Tibial artery (tissue), 4 donors: ENCODE data around the gene MOK.

Experiments used
- DNase-seq, 2 donors: peaks; one replicate each; pipeline ENCODE4 v3.0.0-alpha.2; 2019
- H3K27ac ChIP-seq, 2 donors: fragments of 200-600 bp; sonication (generic) in 1 of 2; 1 replicate in 1 of 2; 2 replicates in 1 of 2; pipeline ENCODE4 v1.5.1; 2018 to 2019; ENCODE audit warnings: mild to moderate bottlenecking in 1 of 2
- H3K27me3 ChIP-seq, 2 donors: fragments of 200-600 bp; sonication (generic) in 1 of 2; one replicate each; pipeline versions ENCODE4 v1.5.1 to v1.6.0; 2016 to 2019
- H3K36me3 ChIP-seq, 3 donors: fragments of 200-600 bp; sonication (generic) in 2 of 3; one replicate each; pipeline ENCODE4 v1.5.1; 2016 to 2019; ENCODE audit warnings: mild to moderate bottlenecking in 2 of 3
- H3K4me1 ChIP-seq, 4 donors: fragments of 200-600 bp; sonication (generic) in 2 of 4; 1 replicate in 3 of 4; 2 replicates in 1 of 4; pipeline ENCODE4 v1.5.1; 2016 to 2019
- H3K4me3 ChIP-seq, 2 donors: fragments of 200-600 bp; sonication (generic) in 1 of 2; 1 replicate in 1 of 2; 2 replicates in 1 of 2; pipeline ENCODE4 v1.5.1; 2018 to 2019; ENCODE audit warnings: mild to moderate bottlenecking in 2 of 2
- H3K9me3 ChIP-seq, 3 donors: fragments of 200-600 bp; sonication (generic) in 1 of 3; one replicate each; pipeline ENCODE4 v1.5.1; 2016 to 2019
- intact Hi-C: fragments of 100-400 bp; cut with DNase I; formaldehyde crosslinking; loops from one replicate; pipeline ENCODE4 v1.15.0; 2023; ENCODE audit warnings: low total_unique reads
- TF ChIP-seq, protein P1 (sequence below), 2 experiments: fragments of 200-600 bp in 1 of 2; fragments of 450-650 bp in 1 of 2; IDR thresholded peaks; one replicate each; pipeline ENCODE4 v1.5.1; 2017 to 2019; ENCODE audit warnings: antibody characterized with exemption in 2 of 2, mild to moderate bottlenecking in 1 of 2, moderate library complexity in 1 of 2

The MOK gene

DNA sequence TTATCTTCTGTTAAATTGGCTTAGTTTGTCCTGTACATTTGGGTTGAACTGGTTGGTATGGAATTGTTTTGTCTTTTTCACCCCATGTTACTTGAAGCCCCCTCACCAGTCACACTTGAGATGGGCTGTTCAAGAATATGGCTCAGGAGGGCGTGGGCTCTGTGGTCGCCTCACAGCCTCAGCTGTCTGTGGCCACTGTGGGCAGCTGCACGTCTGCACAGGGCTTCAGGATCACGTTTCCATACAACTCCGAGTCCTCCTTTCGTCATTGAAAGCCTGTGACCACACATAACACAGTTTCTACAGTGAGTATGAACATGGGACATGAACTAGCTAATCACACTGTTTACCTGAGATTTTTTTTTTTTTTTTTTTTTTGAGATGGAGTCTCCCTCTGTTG lies 81.3 kb downstream of the MOK start:
- no peaks in the 10 kb centered on the region for H3K27me3 ChIP-seq
- no peak overlapping the region for H3K27ac ChIP-seq
- TF ChIP-seq, protein P1, sequence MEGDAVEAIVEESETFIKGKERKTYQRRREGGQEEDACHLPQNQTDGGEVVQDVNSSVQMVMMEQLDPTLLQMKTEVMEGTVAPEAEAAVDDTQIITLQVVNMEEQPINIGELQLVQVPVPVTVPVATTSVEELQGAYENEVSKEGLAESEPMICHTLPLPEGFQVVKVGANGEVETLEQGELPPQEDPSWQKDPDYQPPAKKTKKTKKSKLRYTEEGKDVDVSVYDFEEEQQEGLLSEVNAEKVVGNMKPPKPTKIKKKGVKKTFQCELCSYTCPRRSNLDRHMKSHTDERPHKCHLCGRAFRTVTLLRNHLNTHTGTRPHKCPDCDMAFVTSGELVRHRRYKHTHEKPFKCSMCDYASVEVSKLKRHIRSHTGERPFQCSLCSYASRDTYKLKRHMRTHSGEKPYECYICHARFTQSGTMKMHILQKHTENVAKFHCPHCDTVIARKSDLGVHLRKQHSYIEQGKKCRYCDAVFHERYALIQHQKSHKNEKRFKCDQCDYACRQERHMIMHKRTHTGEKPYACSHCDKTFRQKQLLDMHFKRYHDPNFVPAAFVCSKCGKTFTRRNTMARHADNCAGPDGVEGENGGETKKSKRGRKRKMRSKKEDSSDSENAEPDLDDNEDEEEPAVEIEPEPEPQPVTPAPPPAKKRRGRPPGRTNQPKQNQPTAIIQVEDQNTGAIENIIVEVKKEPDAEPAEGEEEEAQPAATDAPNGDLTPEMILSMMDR (IDR thresholded peaks at IDR 0.05) = no peak
- no peak overlapping the region for H3K4me3 ChIP-seq
- H3K36me3 ChIP-seq = peaks cover 0 to 48% (median 17%) of the 10 kb centered on the region in 3 donors
- intact Hi-C loops = no loop called here
- DNase-seq = no peak
- peaks cover 0 to 8% (median 0%) of the 10 kb centered on the region in 4 donors for H3K4me1 ChIP-seq
- no peaks in the 10 kb centered on the region for H3K9me3 ChIP-seq

DNA sequence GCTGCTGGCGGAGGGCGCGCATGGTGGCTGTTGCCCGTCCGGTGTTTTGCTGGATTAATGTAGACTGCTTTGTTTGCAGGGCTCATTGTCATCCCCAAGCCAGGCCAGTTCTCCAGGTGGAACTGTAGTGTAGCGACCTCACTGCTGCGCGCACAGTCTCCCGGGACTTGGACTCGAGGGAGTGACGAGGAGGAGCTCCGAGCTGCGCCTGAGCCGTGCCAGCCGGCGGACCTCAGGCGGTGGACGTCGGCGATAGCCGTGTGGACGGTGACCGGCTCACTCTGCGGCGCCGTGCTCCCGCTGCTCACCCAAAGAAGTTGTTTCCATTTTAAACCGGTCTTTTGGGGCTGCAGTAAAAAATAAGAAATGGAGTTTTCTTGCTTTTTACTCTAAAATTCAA lies 82.2 kb downstream of the MOK start:
- TF ChIP-seq, protein P1 (IDR thresholded peaks at IDR 0.05) = no peak
- no peaks in the 10 kb centered on the region for H3K27me3 ChIP-seq
- intact Hi-C loops = no loop called here

DNA sequence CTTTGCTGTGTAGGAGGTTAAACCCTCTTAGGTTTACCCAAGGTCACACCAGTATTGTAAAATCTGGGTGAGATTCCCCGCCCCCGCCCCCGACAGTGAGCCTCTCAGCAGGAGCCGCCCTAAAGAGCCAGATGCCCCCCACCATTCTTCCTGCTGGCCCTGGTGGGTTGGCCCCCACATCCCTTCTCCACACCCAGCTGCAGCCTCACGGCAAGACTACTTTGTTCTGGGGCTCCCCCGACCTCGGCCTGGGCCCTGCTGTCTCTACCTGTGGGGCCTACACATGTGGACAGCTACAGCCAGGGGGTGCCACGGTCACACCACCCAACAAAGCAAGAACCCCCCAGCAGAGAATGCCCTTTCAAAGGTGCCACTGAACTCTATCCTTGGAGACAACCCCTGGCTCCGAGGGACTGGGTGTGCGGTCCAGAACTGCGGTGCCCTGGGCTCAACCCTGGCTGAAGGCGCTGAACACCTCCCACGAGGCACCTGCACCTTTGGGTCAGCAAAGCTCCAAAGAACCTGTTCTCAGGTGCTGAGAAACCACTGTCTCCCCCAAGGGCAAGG lies 82.9 kb downstream of the MOK start:
- peaks cover 0 to 3% (median 0%) of the 10 kb centered on the region in 4 donors for H3K4me1 ChIP-seq
- H3K36me3 ChIP-seq = peaks cover 0 to 53% (median 18%) of the 10 kb centered on the region in 3 donors
- intact Hi-C loops = no loop called here
- no peaks in the 10 kb centered on the region for H3K27me3 ChIP-seq
- no peak overlapping the region for H3K4me3 ChIP-seq
- H3K27ac ChIP-seq = no peak overlapping the region
- H3K9me3 ChIP-seq = no peaks in the 10 kb centered on the region
- TF ChIP-seq, protein P1 (IDR thresholded peaks at IDR 0.05) = no peak
- DNase-seq = no peak

More for the DNA sequence above, 82.2 kb downstream of the MOK start:
- Histone ChIP-seq H3K4me1 (peaks cover 0 to 8% (median 0%) of the 10 kb centered on the region in 4 donors), H3K27ac (no peak overlapping the region), H3K4me3 (no peak overlapping the region), H3K36me3 (peaks cover 0 to 48% (median 18%) of the 10 kb centered on the region in 3 donors), H3K9me3 (no peaks in the 10 kb centered on the region)
- no peak for DNase-seq

DNA sequence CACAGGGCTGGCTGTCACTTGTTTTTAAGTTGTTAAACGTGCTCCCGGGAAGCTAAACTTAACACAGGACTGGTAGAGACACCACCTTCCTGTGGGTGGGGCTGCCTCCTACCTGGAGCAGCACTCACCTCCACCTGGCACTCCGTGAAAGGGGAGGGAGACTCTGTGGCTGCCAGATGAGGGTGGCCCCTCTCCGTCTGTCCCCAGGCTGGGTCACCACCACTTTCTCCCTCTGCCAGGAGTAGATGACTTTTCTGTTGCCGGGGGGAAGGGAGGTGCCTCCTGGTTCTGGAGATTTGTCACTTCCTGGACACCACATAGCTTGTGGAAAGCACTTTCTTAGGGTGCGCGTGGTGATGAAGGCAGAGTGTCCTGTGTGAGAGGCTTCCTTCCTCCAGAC lies 83.9 kb downstream of the MOK start:
- H3K4me1 ChIP-seq = peaks cover 0 to under 1% (median 0%) of the 10 kb centered on the region in 4 donors
- H3K27me3 ChIP-seq = no peaks in the 10 kb centered on the region
- TF ChIP-seq, protein P1 (IDR thresholded peaks at IDR 0.05) = no peak
- H3K36me3 ChIP-seq = peaks cover 0 to 55% (median 18%) of the 10 kb centered on the region in 3 donors
- intact Hi-C loops = no loop called here
- H3K4me3 ChIP-seq = no peak overlapping the region
- no peak for DNase-seq
- H3K27ac ChIP-seq = no peak overlapping the region
- no peaks in the 10 kb centered on the region for H3K9me3 ChIP-seq

DNA sequence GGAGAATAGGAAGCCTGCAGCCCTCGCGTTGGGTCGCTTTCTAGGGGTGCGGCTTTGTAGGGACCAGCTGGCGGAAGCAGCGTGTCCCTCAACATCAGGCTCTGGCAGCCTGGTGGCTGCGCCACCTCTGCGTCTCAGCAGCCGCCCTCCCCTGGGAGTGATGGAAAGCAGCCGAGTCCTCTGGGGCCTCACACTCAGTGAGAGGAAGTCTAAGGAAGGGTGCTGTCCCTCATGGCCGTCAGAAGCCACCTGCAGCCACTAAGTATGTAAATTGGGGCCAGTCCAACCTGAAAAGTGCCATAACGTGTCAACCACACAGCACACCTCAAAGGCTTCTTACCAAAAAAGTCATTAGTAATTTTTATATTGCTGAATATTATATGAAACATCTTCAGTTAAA lies 84.9 kb downstream of the MOK start:
- TF ChIP-seq, protein P1 (IDR thresholded peaks at IDR 0.05) = no peak
- Histone ChIP-seq H3K4me1 (peaks cover 0 to 10% (median 10%) of the 10 kb centered on the region in 4 donors), H3K4me3 (no peak overlapping the region), H3K9me3 (no peaks in the 10 kb centered on the region), H3K27ac (no peak overlapping the region), H3K36me3 (peaks cover 0 to 54% (median 18%) of the 10 kb centered on the region in 3 donors), H3K27me3 (no peaks in the 10 kb centered on the region)
- DNase-seq = no peak
- intact Hi-C loops = no loop called here
